Testis (tissue), 2 donors: ENCODE results near the gene DSG3.

Source experiments
- CTCF ChIP-seq, 3 experiments: fragments of 450-650 bp in 2 of 3; fragments of 200-600 bp in 1 of 3; sonication (generic) in 1 of 3; IDR thresholded peaks; one replicate each; pipeline ENCODE4 v1.5.1; 2016 to 2019; ENCODE audit warnings: antibody characterized with exemption in 3 of 3, mild to moderate bottlenecking in 2 of 3, moderate library complexity in 1 of 3
- POLR2A ChIP-seq: fragments of 450-650 bp; IDR thresholded peaks from one replicate; pipeline ENCODE4 v1.6.1; 2017; ENCODE audit warnings: antibody characterized with exemption, mild to moderate bottlenecking, moderate library complexity

- TF ChIP-seq CTCF (IDR thresholded peaks at IDR 0.05) (no peak), POLR2A (no peak)
Observed at GRCh38 chr18:31484461-31484860, 36.9 kb downstream of the DSG3 start.
